Stimulated activated CD8-positive, alpha-beta memory T cell treated with anti-CD3 and anti-CD28 coated beads, Interleukin-15, amount 100 ng/mL, for 24 hours (primary cell): Measurements from ENCODE around the gene ZNHIT6.

ENCODE experiments used
- DNase-seq: peaks from one replicate; pipeline ENCODE4 v3.0.0-alpha.2; 2020; ENCODE audit warnings: low read depth

Gene ZNHIT6

DNA sequence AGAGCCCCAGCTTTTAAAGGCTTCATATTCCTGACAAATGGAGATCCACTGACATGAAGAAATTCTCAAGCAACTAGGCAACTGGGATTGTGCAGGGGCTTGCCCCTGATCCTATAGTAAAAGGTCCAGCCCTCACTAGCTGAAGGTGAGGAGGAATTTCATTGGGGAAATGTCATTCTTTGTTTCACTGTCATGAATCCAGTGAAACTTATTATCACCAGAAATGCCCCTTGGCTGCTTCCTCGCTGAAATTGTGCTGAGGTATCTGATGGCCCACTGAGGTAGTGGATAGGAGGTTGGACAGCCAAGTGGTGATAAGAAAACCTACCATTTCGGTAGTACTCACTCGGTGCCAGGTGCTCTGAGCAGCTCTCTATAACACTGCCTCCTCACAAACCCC lies 91.5 kb downstream of the ZNHIT6 start:
- DNase-seq, result no peak

GRCh38 chr1:85616364-85616705 lies 91.9 kb downstream of the ZNHIT6 start:
- no peak for DNase-seq

GRCh38 chr1:85615586-85616363 lies 92.5 kb downstream of the ZNHIT6 start:
- no peak for DNase-seq

DNA sequence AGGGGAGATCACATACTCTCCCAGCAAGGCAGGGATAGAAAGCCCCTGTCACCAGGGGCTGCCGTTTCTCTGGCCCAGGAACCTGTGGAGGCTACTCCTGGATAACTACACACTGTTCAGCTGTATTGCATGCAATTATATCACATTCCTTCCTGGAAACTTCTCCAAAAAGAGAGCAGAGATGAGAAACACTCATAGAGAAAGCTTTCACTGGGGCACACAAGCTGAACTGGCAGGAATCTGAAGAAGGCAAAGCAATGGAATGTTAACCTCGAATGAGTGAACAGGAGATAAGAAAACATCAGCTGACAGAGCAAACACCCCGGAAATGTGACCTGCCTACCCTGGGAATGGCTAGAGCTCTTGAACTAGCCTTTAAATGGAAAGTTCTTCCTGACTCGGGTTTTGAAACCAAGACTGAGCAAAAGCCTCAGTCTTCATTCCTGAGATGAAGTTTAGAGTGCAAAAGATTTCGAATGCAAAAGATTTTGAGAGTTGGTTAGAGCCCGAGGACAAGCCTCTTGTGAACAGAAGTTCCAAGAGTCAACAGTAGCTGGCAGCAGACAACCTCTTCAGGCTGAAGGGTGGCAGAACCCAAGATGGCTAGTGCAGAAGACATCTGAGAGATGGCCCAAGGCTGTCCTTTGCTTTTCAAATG lies 95.4 kb downstream of the ZNHIT6 start:
- no peak for DNase-seq

- no peak for DNase-seq
These were observed 96.4 kb downstream of the ZNHIT6 start for GRCh38 chr1:85611856-85612255.

GRCh38 chr1:85611425-85611824 lies 96.8 kb downstream of the ZNHIT6 start:
- DNase-seq, result no peak

- no peak for DNase-seq
These were observed 98.3 kb downstream of the ZNHIT6 start for GRCh38 chr1:85609976-85610375.

- DNase-seq, result no peak
These were observed 99.4 kb downstream of the ZNHIT6 start for GRCh38 chr1:85608851-85609250.

DNA sequence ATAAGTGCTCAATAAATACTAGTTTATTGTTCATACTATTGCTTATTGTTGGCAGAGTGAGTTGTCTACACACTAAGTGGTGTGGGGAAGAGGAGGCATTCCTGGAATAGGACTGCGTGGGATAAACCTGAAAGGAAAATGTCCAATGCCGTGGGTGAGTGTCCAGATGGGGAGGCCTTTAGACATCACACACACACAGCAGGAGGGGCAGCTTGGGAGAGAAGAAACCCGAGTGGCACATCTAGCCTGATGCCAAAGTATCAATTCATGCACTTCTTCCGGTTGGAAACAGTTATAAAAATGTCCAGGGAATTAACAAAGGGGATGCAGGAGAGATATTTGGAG lies 100.3 kb downstream of the ZNHIT6 start:
- no peak for DNase-seq

DNA sequence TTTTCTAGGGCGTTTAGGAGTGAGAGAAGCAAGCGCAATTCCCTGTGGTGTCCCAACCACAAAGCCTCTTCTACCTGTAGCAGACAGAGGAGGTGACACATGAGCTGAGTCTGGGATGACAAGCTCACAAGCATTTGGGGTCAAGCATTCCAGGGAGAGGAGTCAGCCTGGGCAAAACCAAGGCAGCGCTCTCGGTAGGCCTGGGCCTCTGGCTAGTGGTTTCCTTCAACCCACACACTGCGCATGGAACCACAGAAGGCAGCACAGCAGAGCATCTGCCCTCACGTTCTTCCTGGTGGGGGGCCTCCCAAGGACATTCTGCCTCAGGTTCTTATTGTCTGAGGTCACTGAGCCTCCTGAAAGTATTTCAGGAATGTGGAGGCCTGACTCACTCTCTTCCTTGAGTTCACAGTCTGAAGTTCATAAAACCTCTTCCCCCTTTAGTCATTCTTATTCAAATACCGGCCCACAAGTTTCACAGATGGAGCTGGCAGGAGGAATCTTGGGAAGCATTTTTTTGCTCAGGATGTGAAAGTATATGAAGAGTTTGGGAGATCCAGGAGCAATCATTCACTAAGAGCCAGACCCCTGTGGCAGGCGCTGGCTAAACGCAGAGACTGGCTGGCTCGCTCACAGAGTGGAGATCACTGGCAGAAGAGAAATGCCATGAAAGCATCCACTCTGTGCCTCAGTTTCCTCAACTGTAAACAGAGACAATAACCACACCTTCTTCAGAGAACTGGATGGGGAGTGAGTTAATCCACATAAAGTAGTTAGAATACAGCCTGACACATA lies 100.9 kb downstream of the ZNHIT6 start:
- DNase-seq, result no peak

DNA sequence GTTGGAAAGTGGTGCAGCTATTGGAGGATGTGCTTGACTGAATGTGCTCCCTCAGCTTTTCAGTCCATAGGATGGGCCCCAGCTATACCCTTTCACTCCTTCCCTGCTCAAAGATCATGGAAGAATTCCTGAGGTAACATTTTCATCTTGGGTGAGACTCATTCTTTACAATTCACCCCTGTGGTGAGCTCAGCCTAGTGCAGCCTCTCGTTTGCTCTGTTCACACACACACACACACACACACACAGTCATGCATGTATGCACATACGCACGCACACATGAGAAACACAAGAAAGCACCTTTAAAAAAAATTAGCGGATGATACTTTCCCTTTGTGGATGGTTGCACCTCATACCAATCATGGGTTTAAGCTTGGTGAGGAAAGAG lies 101.8 kb downstream of the ZNHIT6 start:
- no peak for DNase-seq

GRCh38 chr1:85605484-85606413 lies 102.5 kb downstream of the ZNHIT6 start:
- no peak for DNase-seq

GRCh38 chr1:85604298-85604997 lies 103.8 kb downstream of the ZNHIT6 start:
- DNase-seq, result no peak

GRCh38 chr1:85603086-85603880 lies 105.0 kb downstream of the ZNHIT6 start:
- no peak for DNase-seq

- no peak for DNase-seq
These were observed 105.7 kb downstream of the ZNHIT6 start for GRCh38 chr1:85602571-85602970.

- DNase-seq, result no peak
These were observed 106.3 kb downstream of the ZNHIT6 start for GRCh38 chr1:85601901-85602300.

DNA sequence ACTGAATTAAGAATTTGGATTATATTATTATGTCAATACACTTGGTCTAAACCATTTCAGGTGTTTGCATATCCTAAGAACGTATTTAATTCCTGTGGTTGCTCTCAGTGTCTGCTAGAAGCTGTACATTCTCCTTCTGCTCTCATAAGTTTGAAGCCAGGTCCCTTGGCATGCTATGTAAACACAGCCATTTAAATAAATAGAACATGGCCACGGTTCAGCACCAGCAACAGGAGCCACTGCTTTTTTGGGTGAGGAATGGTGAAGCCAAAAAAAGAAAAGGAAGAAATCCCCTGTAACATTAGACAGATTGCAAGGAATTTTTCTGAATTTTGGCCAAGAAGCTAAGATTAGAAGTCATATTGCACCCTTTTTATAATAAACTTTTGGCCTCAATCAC lies 108.6 kb downstream of the ZNHIT6 start:
- DNase-seq, result no peak
